SK-N-MC (cell line): ENCODE results near the gene DAPK1.

Experiments
- EZH2 ChIP-seq: fragments of 200-600 bp; sonication (generic); IDR thresholded peaks from one replicate; pipeline ENCODE4 v1.6.1; 2017; ENCODE audit warnings: antibody characterized with exemption
- POLR2AphosphoS5 ChIP-seq: IDR thresholded peaks from 2 replicates; pipeline ENCODE4 v1.6.1; 2012; ENCODE audit warnings: mild to moderate bottlenecking, low read depth, low read length, borderline replicate concordance

DNA sequence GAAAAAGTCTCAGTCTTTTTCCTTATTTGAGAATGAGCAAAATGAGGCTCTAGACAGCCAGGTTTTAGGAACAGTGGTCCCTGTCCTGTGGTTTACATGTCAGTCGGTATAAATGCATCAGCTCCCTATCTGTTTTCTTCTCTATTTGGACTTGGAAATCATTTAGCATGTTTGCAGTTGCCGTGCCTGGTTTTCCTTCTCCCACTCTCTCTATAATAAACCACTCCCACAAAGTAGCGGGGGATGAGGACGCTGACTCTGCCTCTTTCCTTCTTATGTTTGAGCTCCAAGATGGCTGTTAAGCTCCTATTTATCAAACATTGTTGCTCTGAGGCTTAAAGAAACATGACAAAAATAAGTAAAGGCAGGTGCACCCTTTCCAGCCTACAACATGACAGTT, 171.1 kb downstream of the DAPK1 start:
- no peak for TF ChIP-seq EZH2
- TF ChIP-seq POLR2AphosphoS5 = no peak
